HepG2 (cell line): Measurements from ENCODE around the gene SPAAR. TPM values are rescaled to one million over a fixed set of nuclear protein-coding genes. Genes with fewer than 3 reads are reported as not detected.

Source experiments
- CHD4 ChIP-seq: fragments of 200-600 bp; sonication (generic); IDR thresholded peaks from 2 replicates; pipeline ENCODE4 v1.7.0; 2017; ENCODE audit warnings: mild to moderate bottlenecking, low read length, borderline replicate concordance
- ESRRA ChIP-seq: sonication (generic); formaldehyde crosslinking; IDR thresholded peaks from 2 replicates; pipeline ENCODE4 v1.5.1; 2020; ENCODE audit warnings: mild to moderate bottlenecking, low read depth, missing genetic modification reagents
- HMG20B ChIP-seq: conservative IDR thresholded peaks from 2 replicates; pipeline ENCODE4 v1.6.1; 2016; ENCODE audit warnings: missing genetic modification reagents, missing compliant biosample characterization
- HNF1A ChIP-seq, 2 experiments: sonication (generic) in 1 of 2; formaldehyde crosslinking in 1 of 2; IDR thresholded peaks; 2 replicates each; pipeline versions ENCODE4 v1.4.0 to v1.6.1; 2016 to 2020; ENCODE audit warnings: borderline replicate concordance in 1 of 2, low read depth in 1 of 2, mild to moderate bottlenecking in 1 of 2, missing genetic modification reagents in 1 of 2
- IRF2 ChIP-seq: IDR thresholded peaks from 2 replicates; pipeline ENCODE4 v1.6.1; 2018; ENCODE audit warnings: missing genetic modification reagents, missing compliant biosample characterization
- KMT2B ChIP-seq: IDR thresholded peaks from 2 replicates; pipeline ENCODE4 v1.6.1; 2016; ENCODE audit warnings: missing genetic modification reagents, missing compliant biosample characterization
- PAWR ChIP-seq: sonication (generic); formaldehyde crosslinking; IDR thresholded peaks from 2 replicates; pipeline ENCODE4 v1.4.0; 2020; ENCODE audit warnings: missing genetic modification reagents, mild to moderate bottlenecking, borderline replicate concordance
- TFDP2 ChIP-seq: sonication (generic); formaldehyde crosslinking; IDR thresholded peaks from 2 replicates; pipeline ENCODE4 v1.4.0; 2020; ENCODE audit warnings: missing genetic modification reagents
- ZNF879 ChIP-seq: sonication (generic); formaldehyde crosslinking; IDR thresholded peaks from 2 replicates; pipeline ENCODE4 v1.8.1; 2023; ENCODE audit warnings: missing genetic modification reagents
- polyA plus RNA-seq, 8 experiments: library from polyadenylated mRNA; depleted of rRNA in 3 of 8; stranded (reverse) in 7 of 8; unstranded in 1 of 8; fragments of >200 nt; fragmentation: Illumina TruSeq in 4 of 8; extraction: Trizol in 4 of 8; gene quantifications; 2 replicates each; pipeline versions ENCODE4 v1.2.1 to v1.2.3, GENCODE V29; 2011 to 2016; ENCODE audit warnings: low read depth in 4 of 8, missing spikeins in 1 of 8, mixed read lengths in 1 of 8; ENCODE audit not compliant: insufficient read depth in 1 of 8
- total RNA-seq, 5 experiments: library from RNA; depleted of rRNA; stranded (reverse); fragments of >200 nt; fragmentation: Illumina TruSeq; extraction: Trizol; gene quantifications; 2 replicates each; pipeline ENCODE4 v1.2.3, GENCODE V29; 2016; ENCODE audit warnings: low read depth in 1 of 5
- TF ChIP-seq, protein P1 (sequence below): sonication (generic); formaldehyde crosslinking; IDR thresholded peaks from 2 replicates; pipeline ENCODE4 v1.4.0; 2020; ENCODE audit warnings: missing genetic modification reagents, borderline replicate concordance
- TF ChIP-seq, protein P2 (sequence below): IDR thresholded peaks from 2 replicates; pipeline ENCODE4 v1.4.0; 2020; ENCODE audit warnings: mild to moderate bottlenecking, missing genetic modification reagents
- TF ChIP-seq, protein P3 (sequence below): sonication (generic); formaldehyde crosslinking; IDR thresholded peaks from 2 replicates; pipeline ENCODE4 v1.4.0; 2020; ENCODE audit warnings: missing genetic modification reagents

Gene SPAAR
- total and polyA plus RNA-seq, 2 of the 13 experiments (the other 11 are each of a cell fraction or from before 2014, with no cell fraction given) = 0.07 TPM; not detected in 1

DNA sequence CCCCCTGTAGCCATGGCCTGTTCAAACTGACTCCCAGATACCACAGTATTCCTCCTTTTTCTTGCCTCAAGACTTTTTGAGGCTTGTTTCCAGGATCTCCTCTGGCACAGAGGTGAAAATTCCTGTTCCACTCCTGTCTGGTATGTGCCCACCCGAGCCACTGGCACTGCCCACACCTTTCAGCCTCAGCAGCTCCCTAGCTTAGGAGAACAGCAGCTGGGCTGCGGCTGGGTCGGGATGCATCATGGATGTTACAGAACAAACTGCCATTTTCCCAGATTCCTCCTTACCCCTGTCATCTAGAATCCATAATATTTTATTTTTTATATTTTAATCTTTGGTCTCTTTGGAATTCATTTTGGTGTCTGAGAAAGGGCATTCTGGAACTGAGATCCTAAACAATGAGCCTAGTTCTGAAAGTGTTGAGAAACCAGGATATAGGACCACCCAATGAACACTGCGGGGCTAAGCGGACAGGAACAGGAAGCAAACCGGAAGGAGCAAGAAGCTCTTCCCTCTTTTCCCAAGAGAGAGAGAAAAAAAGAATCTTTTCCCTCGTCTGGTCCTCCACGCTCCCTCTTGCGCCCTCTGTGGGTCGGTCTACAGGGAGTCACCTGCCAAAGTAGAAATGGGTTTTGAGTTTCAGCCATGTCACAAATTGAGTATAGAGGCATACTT lies 36.2 kb downstream of the SPAAR start (continued):
- TF ChIP-seq HNF1A (IDR thresholded peaks at IDR 0.05; ENCODE audit: low read depth) (no peak), HNF1A (CRISPR knock-in tag; IDR thresholded peaks at IDR 0.05; ENCODE audit: borderline replicate concordance) (no peak), TFDP2 (CRISPR knock-in tag) (peak; percentile 31; the same call in 1 of the 2 replicates), IRF2 (peak; percentile 31; the same call in 1 of the 2 replicates), HMG20B (CRISPR knock-in tag) (no peak), CHD4 (no peak), ZNF879 (CRISPR knock-in tag) (no peak), PAWR (no peak), ESRRA (CRISPR knock-in tag) (no peak), KMT2B (CRISPR knock-in tag) (0 out of 2 replicates have a peak, but pooled peaks have one; percentile 35)
- TF ChIP-seq, protein P1, sequence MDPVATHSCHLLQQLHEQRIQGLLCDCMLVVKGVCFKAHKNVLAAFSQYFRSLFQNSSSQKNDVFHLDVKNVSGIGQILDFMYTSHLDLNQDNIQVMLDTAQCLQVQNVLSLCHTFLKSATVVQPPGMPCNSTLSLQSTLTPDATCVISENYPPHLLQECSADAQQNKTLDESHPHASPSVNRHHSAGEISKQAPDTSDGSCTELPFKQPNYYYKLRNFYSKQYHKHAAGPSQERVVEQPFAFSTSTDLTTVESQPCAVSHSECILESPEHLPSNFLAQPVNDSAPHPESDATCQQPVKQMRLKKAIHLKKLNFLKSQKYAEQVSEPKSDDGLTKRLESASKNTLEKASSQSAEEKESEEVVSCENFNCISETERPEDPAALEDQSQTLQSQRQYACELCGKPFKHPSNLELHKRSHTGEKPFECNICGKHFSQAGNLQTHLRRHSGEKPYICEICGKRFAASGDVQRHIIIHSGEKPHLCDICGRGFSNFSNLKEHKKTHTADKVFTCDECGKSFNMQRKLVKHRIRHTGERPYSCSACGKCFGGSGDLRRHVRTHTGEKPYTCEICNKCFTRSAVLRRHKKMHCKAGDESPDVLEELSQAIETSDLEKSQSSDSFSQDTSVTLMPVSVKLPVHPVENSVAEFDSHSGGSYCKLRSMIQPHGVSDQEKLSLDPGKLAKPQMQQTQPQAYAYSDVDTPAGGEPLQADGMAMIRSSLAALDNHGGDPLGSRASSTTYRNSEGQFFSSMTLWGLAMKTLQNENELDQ (CRISPR knock-in tag) = no peak
- TF ChIP-seq, protein P2, sequence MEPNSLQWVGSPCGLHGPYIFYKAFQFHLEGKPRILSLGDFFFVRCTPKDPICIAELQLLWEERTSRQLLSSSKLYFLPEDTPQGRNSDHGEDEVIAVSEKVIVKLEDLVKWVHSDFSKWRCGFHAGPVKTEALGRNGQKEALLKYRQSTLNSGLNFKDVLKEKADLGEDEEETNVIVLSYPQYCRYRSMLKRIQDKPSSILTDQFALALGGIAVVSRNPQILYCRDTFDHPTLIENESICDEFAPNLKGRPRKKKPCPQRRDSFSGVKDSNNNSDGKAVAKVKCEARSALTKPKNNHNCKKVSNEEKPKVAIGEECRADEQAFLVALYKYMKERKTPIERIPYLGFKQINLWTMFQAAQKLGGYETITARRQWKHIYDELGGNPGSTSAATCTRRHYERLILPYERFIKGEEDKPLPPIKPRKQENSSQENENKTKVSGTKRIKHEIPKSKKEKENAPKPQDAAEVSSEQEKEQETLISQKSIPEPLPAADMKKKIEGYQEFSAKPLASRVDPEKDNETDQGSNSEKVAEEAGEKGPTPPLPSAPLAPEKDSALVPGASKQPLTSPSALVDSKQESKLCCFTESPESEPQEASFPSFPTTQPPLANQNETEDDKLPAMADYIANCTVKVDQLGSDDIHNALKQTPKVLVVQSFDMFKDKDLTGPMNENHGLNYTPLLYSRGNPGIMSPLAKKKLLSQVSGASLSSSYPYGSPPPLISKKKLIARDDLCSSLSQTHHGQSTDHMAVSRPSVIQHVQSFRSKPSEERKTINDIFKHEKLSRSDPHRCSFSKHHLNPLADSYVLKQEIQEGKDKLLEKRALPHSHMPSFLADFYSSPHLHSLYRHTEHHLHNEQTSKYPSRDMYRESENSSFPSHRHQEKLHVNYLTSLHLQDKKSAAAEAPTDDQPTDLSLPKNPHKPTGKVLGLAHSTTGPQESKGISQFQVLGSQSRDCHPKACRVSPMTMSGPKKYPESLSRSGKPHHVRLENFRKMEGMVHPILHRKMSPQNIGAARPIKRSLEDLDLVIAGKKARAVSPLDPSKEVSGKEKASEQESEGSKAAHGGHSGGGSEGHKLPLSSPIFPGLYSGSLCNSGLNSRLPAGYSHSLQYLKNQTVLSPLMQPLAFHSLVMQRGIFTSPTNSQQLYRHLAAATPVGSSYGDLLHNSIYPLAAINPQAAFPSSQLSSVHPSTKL (CRISPR knock-in tag) = peak; percentile 17; the same call in 1 of the 2 replicates
- TF ChIP-seq, protein P3, sequence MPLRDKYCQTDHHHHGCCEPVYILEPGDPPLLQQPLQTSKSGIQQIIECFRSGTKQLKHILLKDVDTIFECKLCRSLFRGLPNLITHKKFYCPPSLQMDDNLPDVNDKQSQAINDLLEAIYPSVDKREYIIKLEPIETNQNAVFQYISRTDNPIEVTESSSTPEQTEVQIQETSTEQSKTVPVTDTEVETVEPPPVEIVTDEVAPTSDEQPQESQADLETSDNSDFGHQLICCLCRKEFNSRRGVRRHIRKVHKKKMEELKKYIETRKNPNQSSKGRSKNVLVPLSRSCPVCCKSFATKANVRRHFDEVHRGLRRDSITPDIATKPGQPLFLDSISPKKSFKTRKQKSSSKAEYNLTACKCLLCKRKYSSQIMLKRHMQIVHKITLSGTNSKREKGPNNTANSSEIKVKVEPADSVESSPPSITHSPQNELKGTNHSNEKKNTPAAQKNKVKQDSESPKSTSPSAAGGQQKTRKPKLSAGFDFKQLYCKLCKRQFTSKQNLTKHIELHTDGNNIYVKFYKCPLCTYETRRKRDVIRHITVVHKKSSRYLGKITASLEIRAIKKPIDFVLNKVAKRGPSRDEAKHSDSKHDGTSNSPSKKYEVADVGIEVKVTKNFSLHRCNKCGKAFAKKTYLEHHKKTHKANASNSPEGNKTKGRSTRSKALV (CRISPR knock-in tag) = no peak
